Stimulated activated CD8-positive, alpha-beta memory T cell treated with anti-CD3 and anti-CD28 coated beads, Interleukin-12 subunit alpha, Interleukin-12 subunit beta, amount 100 ng/mL, for 4 hours (primary cell): ENCODE data around the gene ADCY9.
"Not testable (repeated sequence)": the region's sequence is repeated elsewhere in the genome, so short reads cannot be mapped to it uniquely, and the experiment has no call there.

ENCODE experiments used
- DNase-seq: peaks from one replicate; pipeline ENCODE4 v3.0.0-alpha.2; 2020; ENCODE audit warnings: low read depth

The ADCY9 gene

GRCh38 chr16:4116325-4117249 lies at the start of gene ADCY9:
Gene ADCY9, minus strand, starts transcription at chr16:4116442. Its CDS starts 1,000 bp downstream, at chr16:4115442.
- peak; percentile 66 for DNase-seq

DNA sequence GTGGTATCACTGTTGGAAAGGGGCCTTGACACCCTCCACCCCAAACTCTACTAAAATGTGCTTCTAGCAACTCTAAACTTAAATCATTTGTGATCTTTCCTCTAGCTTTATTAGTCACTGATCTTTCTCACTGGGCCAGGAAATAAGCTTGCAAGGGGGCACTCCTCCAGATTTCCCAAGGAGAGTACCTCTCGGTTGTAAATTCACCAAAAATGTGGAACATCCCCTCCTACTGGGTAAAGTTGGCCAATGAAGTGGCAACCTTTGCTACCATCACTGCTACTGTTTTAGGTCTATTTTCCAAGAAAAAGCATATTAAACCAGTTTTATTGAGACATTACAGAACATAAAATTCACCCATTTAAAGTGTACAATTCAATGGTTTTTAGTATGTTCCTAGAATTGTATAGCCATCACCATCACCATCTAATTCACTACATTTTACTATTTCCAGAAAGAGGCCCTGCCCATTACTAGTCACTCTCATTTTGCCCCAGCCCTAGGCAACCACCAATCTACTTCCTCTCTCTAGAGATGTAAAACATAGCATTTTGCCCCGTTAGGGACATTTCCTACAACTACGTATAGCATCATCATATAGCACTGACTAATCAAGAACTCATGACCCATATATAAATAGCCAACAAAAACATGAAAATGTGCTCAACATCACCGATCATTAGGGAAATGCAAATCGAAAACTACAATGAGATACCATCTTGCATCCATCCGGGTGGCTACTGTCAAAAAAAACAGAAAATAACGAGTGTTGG lies 44.6 kb upstream of the ADCY9 start:
- DNase-seq: no peak

GRCh38 chr16:4159726-4160125 lies 43.5 kb upstream of the ADCY9 start:
- no peak for DNase-seq

DNA sequence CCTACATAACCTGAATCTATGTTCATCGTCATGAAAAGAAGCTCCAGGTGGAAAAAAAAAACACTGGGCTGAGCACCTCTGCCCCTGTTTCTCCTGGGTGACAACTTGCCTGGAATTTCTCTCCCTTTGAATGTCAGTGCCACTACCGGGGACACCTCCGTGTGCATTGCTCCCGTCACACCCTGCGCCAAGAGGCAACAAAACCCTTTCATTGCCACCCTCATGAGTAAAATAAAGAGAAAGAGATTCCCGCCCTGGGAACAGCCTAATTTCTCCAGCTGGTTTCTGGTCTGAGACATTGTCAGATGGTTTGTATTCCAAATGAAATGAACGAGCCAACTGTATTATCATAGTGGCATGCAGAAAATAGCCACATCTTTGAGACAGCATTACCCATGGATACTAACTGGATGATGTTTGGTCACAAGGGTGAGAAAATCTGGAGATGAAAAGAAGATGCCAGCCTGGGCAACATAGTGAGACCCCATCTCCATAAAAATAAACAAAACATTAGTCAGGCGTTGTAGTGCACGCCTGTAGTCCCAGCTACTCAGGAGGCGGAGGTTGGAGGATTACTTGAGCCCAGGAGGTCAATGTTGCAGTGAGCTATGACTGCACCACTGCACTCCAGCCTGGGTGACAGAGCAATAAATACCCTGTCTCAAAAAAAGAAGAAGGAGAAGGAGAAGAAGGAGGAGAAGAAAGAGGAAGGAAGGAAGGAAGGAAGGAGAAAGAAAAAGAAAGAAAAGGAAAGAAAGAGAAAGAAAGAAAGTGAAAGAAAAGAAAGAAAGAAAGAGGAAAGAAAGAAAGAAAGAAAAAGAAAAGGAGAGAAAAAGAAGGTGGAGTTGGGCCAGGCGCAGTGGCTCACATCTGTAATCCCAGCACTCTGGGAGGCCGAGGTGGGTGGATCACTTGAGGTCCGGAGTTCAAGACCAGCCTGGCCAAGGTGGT lies 42.2 kb upstream of the ADCY9 start:
- no peak for DNase-seq

- no peak for DNase-seq
These were observed 41.2 kb upstream of the ADCY9 start for GRCh38 chr16:4157376-4157825.

DNA sequence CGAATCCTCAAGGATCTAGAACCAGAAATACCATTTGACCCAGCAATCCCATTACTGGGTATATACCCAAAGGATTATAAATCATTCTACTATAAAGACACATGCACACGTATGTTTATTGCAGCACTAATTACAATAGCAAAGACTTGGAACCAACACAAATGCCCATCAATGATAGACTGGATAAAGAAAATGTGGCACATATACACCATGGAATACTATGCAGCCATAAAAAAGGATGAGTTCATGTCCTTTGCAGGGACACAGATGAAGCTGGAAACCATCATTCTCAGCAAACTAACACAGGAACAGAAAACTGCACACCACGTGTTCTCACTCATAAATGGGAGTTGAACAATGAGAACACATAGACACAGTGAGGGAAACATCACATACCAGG lies 40.3 kb upstream of the ADCY9 start:
- not testable (repeated sequence) for DNase-seq

GRCh38 chr16:4153364-4153763 lies 37.1 kb upstream of the ADCY9 start:
- DNase-seq: not testable (repeated sequence)

DNA sequence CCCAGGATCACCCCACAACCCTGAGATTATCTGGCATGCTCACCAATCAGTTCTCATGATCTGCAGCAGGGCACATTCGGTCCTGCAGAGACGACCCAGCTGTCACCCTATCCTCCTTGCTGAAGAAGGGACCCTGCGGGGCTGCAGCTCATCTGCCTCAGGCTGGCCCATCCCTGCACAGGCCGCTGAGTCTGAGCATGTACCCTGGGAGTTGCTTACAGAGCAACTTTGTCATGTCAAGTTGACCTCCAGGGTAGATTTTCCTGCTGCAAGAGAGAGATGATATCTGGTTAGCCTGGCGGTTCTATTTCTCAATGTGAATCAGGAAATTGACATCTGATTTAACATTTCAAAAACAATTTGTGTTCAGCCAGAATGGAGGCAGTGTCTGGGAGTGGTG lies 36.0 kb upstream of the ADCY9 start:
- DNase-seq: no peak

DNA sequence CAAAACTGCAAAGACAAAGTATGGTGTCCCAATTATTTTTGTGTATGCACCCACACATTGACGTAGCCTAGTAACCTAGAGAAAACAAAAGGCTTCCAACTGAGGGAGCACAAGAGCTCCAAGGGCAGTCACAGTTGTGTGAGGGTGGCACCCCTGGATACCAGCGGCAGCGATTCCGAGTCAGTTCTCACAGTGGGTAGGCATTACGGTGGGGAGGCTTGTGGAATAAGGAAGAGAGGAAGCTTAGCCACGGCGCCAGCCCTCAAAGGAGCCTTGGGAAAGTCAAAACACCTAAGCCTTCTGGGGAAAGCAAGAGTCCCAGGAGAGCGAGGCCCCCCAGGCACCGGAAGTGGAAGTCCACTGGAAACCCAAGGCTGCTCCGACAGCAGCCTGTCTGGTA lies 31.0 kb upstream of the ADCY9 start:
- DNase-seq: no peak

DNA sequence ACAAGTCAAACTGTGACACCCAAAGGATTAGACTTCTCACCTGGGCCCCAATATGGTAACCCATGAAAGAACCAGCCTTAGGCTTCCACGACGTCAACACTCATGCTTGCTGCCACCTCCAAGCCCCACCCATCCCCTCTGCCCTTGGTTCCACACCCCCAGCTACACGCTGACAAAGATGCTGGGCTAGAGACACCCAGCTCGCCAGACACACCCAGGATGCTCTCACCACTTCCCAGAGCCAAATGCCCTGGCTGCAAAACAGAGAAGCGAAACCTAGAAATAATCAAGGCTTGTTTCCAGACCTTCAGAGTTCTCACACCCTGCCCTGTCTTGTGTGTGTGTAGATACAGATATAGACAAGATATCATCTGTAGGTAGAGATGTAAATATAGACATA lies 26.0 kb upstream of the ADCY9 start:
- no peak for DNase-seq

- no peak for DNase-seq
These were observed 25.4 kb upstream of the ADCY9 start for GRCh38 chr16:4141604-4142003.

GRCh38 chr16:4140652-4141051 lies 24.4 kb upstream of the ADCY9 start:
- DNase-seq: no peak

DNA sequence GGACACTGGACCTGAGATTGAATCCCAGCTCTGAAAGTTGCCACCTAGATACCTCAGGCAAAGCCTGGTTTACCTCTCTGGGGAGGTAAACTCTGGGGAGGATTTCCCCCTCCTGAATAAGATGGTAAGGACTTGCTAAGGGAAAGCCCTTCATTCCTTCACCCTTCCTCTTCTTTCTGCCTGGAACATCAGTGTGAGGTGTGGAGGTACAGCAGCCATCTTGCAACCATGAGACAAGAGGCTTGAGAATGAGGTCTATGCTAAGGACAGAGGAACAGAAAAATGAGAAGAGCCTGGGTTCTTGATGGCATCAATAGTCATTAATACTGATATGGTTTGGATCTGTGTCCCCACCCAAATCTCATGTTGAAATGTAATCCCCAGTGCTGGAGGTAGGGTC lies 23.7 kb upstream of the ADCY9 start:
- no peak for DNase-seq

GRCh38 chr16:4138713-4139112 lies 22.5 kb upstream of the ADCY9 start:
- DNase-seq: no peak

- DNase-seq: no peak
These were observed 21.2 kb upstream of the ADCY9 start for GRCh38 chr16:4137438-4137837.

DNA sequence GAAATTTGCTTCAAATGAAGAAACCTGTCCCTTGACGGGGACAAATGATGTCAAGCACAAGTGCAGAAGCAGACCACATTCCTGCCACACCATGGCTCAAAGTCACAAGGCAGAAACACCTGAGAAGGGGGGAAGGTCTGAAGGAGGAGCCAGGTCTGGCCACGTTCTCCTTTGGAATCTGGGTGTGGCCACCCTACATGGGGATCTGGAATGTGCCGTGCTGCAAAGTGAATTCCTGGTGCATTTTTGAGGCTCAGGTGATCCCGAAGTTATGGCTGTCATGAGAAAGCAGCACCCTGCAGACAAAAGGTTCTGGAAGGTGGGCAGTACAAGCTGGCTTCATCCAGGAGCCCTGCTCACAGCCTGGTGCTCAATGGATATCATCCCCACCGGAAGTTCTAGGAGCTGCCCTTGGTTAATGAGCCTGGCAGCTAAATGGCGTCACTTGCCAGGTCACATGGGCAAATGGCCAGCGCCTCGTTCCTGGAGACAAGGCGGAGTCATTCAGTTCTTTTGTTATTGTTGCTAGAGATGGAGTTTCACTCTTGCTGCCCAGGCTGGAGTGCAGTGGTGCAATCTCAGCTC lies 20.1 kb upstream of the ADCY9 start:
- no peak for DNase-seq

- DNase-seq: no peak
These were observed 19.3 kb upstream of the ADCY9 start for GRCh38 chr16:4135537-4135936.

- DNase-seq: no peak
These were observed 17.7 kb upstream of the ADCY9 start for GRCh38 chr16:4133897-4134372.

DNA sequence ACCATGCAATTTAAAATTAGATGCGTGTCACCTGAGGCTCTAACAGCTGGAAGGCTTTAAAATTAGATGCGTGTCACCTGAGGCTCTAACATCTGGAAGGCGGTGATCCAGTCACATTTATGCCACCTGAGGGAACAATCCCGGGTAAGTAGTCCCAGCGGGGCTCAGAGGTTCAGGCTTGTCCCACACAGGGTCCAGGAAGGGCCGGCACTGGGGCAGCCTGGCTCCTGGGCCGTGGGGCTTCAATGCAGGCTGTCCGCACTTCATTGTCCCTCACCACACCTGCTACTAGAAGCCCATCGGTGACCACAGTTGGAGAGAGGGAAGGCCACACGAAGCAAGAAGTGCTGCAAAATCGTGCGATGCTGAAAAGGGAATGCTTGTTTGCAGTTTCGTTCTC lies 15.4 kb upstream of the ADCY9 start:
- no peak for DNase-seq

DNA sequence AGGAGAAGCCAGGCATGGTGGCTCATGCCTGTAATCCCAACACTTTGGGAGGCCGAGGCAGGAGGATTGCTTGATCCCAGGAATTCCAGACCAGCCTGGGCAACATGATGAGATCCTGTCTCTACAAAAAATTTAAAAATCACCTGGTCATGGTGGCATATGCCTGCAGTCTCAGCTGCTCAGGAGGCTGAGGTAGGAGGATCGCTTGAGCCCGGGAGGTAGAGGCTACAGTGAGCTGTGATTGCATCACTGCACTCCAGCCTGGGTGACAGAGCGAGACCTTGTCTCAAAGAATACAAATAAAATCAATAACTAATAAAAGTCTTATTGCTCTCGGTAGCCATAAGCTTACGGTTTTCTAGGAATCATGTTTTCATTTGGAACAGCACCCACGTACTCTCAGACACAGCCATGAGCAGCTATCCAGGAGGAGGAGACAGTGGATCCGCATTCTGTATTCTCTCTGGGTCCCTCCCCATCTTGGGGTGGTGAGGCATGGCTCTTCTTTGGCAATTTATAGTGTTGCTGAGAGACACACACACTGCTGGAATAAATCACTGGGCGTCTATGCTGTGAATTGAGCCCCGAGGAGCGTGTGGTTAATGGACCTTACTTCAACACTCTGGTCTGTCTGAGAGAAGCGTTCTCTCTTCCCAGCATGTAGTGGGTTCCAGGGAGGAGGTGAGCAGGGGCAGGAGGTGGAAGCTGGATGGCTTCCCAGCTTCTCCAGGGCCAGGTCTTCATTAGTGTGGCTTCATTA lies 8.5 kb upstream of the ADCY9 start:
- no peak for DNase-seq
